H1 (cell line): Measurements from ENCODE around the gene DENND4A. TPM values are rescaled to one million over a fixed set of nuclear protein-coding genes. Genes with fewer than 3 reads are reported as not detected.

Experiments used
- CTCF ChIA-PET: fragments of 300-600 bp; sonication (Branson Sonifier 250); formaldehyde crosslinking; loops from one replicate; lab custom pipeline; 2021; ENCODE audit not compliant: partially characterized antibody; lab: Charles Lee
- POLR2A ChIA-PET: fragments of 300-600 bp; sonication (Branson Sonifier 250); formaldehyde crosslinking; loops from one replicate; lab custom pipeline; 2021; ENCODE audit warnings: inconsistent platforms; ENCODE audit not compliant: partially characterized antibody; lab: Charles Lee
- DNase-seq, 2 experiments: peaks; one replicate each; pipeline versions ENCODE4 v3.0.0 to v3.0.0-alpha.2; 2010 to 2022; ENCODE audit warnings: low spot score in 2 of 2, low read depth in 1 of 2, mixed read lengths in 1 of 2
- FAIRE-seq: peaks from 2 replicates; lab custom pipeline; 2011; peaks lifted over from hg19 to GRCh38; lab: Jason Lieb, UNC
- H2AFZ ChIP-seq: 2 replicates; pipeline ENCODE4 v1.8.1; 2012; ENCODE audit warnings: low read length, inconsistent platforms
- H2AK5ac ChIP-seq: 2 replicates; pipeline ENCODE4 v1.6.1; 2013; ENCODE audit warnings: low read depth, low read length
- H2BK120ac ChIP-seq: replicated peaks from 2 replicates; pipeline ENCODE3; 2013; ENCODE audit warnings: low read depth, low read length, inconsistent platforms
- H2BK12ac ChIP-seq: 2 replicates; pipeline ENCODE4 v1.6.1; 2013; ENCODE audit warnings: low read depth, low read length
- H2BK15ac ChIP-seq: 2 replicates; pipeline ENCODE4 v1.6.1; 2013; ENCODE audit warnings: low read length
- H2BK20ac ChIP-seq: 2 replicates; pipeline ENCODE4 v1.6.1; 2013; ENCODE audit warnings: low read length
- H2BK5ac ChIP-seq: 2 replicates; pipeline ENCODE4 v1.6.1; 2013; ENCODE audit warnings: low read depth, low read length
- H3K14ac ChIP-seq: 2 replicates; pipeline ENCODE4 v1.6.1; 2013; ENCODE audit warnings: inconsistent platforms; ENCODE audit not compliant: insufficient read length
- H3K18ac ChIP-seq: 2 replicates; pipeline ENCODE4 v1.6.1; 2013; ENCODE audit warnings: low read length; ENCODE audit errors: extremely low read depth
- H3K23ac ChIP-seq: 2 replicates; pipeline ENCODE4 v1.6.1; 2013; ENCODE audit warnings: inconsistent platforms; ENCODE audit not compliant: insufficient read length
- H3K23me2 ChIP-seq: 2 replicates; pipeline ENCODE4 v1.6.1; 2013; ENCODE audit warnings: low read depth, low read length
- H3K27ac ChIP-seq: 2 replicates; pipeline ENCODE4 v1.6.1; 2011; ENCODE audit warnings: low read depth, low read length, inconsistent platforms
- H3K27me3 ChIP-seq, 4 experiments: replicated peaks in 1 of 4; 1 replicate in 1 of 4; 2 replicates in 3 of 4; pipeline versions ENCODE4 v1.6.1 to v1.8.1; 2011 to 2013; ENCODE audit warnings: low read length in 3 of 4, mild to moderate bottlenecking in 3 of 4, inconsistent platforms in 2 of 4, mixed read lengths in 2 of 4, moderate library complexity in 1 of 4; ENCODE audit not compliant: control insufficient read depth in 3 of 4, insufficient read depth in 3 of 4; ENCODE audit errors: extremely low read depth in 1 of 4
- H3K36me3 ChIP-seq, 4 experiments: 2 replicates each; pipeline versions ENCODE4 v1.6.1 to v1.8.1; 2011 to 2013; ENCODE audit warnings: mild to moderate bottlenecking in 4 of 4, low read length in 3 of 4, moderate library complexity in 2 of 4, control low read depth in 1 of 4, inconsistent platforms in 1 of 4; ENCODE audit not compliant: insufficient read depth in 4 of 4, control insufficient read depth in 2 of 4
- H3K4ac ChIP-seq: replicated peaks from 2 replicates; pipeline ENCODE3; 2013; ENCODE audit warnings: low read length, low read depth, mixed read lengths, inconsistent platforms; ENCODE audit not compliant: insufficient read length
- H3K4me1 ChIP-seq, 4 experiments: replicated peaks in 1 of 4; 1 replicate in 1 of 4; 2 replicates in 3 of 4; pipeline versions ENCODE4 v1.6.1 to v1.8.1; 2011 to 2013; ENCODE audit warnings: low read length in 3 of 4, inconsistent platforms in 2 of 4, mixed read lengths in 1 of 4; ENCODE audit not compliant: insufficient read depth in 4 of 4, control insufficient read depth in 3 of 4
- H3K4me2 ChIP-seq, 2 experiments: 2 replicates each; pipeline versions ENCODE4 v1.6.1 to v1.8.1; 2011 to 2013; ENCODE audit warnings: low read depth in 2 of 2, low read length in 2 of 2, control low read depth in 1 of 2, inconsistent platforms in 1 of 2, mild to moderate bottlenecking in 1 of 2; ENCODE audit not compliant: insufficient read depth in 1 of 2
- H3K4me3 ChIP-seq, 4 experiments: fragments of 200-600, 300-600 bp in 1 of 4; sonication (generic), shearing (Covaris generic), sonication (Bioruptor Twin) in 1 of 4; 2 replicates each; pipeline versions ENCODE4 v1.5.1 to v1.8.1; 2011 to 2016; ENCODE audit warnings: low read length in 4 of 4, low read depth in 3 of 4, control low read depth in 2 of 4, inconsistent platforms in 2 of 4, mild to moderate bottlenecking in 2 of 4, mixed read lengths in 1 of 4, moderate library complexity in 1 of 4; ENCODE audit not compliant: insufficient read depth in 2 of 4; ENCODE audit errors: extremely low read depth in 1 of 4
- H3K56ac ChIP-seq: replicated peaks from 2 replicates; pipeline ENCODE3; 2013; ENCODE audit warnings: low read depth, mild to moderate bottlenecking, mixed read lengths, low read length, inconsistent platforms; ENCODE audit not compliant: insufficient read length
- H3K79me1 ChIP-seq: 2 replicates; pipeline ENCODE4 v1.6.1; 2013; ENCODE audit warnings: low read depth, low read length, control low read depth
- H3K79me2 ChIP-seq, 2 experiments: 2 replicates each; pipeline versions ENCODE4 v1.6.1 to v1.8.1; 2012 to 2013; ENCODE audit warnings: low read length in 2 of 2, mild to moderate bottlenecking in 2 of 2, inconsistent platforms in 1 of 2; ENCODE audit not compliant: insufficient read depth in 2 of 2, control insufficient read depth in 1 of 2
- H3K9ac ChIP-seq, 4 experiments: replicated peaks in 1 of 4; 1 replicate in 1 of 4; 2 replicates in 3 of 4; pipeline versions ENCODE4 v1.6.1 to v1.8.1; 2011 to 2013; ENCODE audit warnings: low read depth in 3 of 4, low read length in 3 of 4, control low read depth in 2 of 4, mild to moderate bottlenecking in 2 of 4, moderate library complexity in 2 of 4, inconsistent platforms in 1 of 4; ENCODE audit errors: extremely low read depth in 1 of 4
- H3K9me3 ChIP-seq, 2 experiments: 2 replicates each; pipeline versions ENCODE4 v1.6.1 to v1.8.1; 2012 to 2013; ENCODE audit warnings: mild to moderate bottlenecking in 2 of 2, moderate library complexity in 2 of 2, control low read depth in 1 of 2, inconsistent platforms in 1 of 2, low read depth in 1 of 2, low read length in 1 of 2, mixed read lengths in 1 of 2; ENCODE audit not compliant: insufficient read depth in 2 of 2
- H4K20me1 ChIP-seq, 2 experiments: replicated peaks in 1 of 2; 2 replicates each; pipeline versions ENCODE3 to v1.8.1; 2011 to 2013; ENCODE audit warnings: inconsistent platforms in 2 of 2, low read length in 2 of 2, mild to moderate bottlenecking in 1 of 2; ENCODE audit not compliant: insufficient read depth in 2 of 2, control insufficient read depth in 1 of 2
- H4K5ac ChIP-seq: 2 replicates; pipeline ENCODE4 v1.6.1; 2013; ENCODE audit warnings: low read length, low read depth, mixed read lengths, inconsistent platforms; ENCODE audit not compliant: insufficient read length
- H4K8ac ChIP-seq: 2 replicates; pipeline ENCODE4 v1.8.0; 2013; ENCODE audit warnings: mild to moderate bottlenecking, moderate library complexity, low read length, inconsistent platforms; ENCODE audit not compliant: insufficient read depth; ENCODE audit errors: extremely low read depth
- H4K91ac ChIP-seq: replicated peaks from 2 replicates; pipeline ENCODE3; 2013; ENCODE audit warnings: low read length, mixed read lengths, inconsistent platforms; ENCODE audit not compliant: insufficient read length
- MAFK ChIP-seq: IDR thresholded peaks from 2 replicates; pipeline ENCODE4 v1.6.1; 2012; ENCODE audit warnings: low read depth, mild to moderate bottlenecking, improper control_type of control experiment, low read length
- NANOG ChIP-seq: IDR thresholded peaks from 2 replicates; pipeline ENCODE4 v1.6.1; 2011; ENCODE audit warnings: low read length, low read depth, mild to moderate bottlenecking, inconsistent platforms; ENCODE audit not compliant: insufficient read depth, poor library complexity, severe bottlenecking
- WGBS, 2 experiments: shearing (Covaris generic) in 1 of 2; methylation state at CpG; one replicate each; pipeline versions ENCODE4 v1.1.6 to v1.1.7; 2013 to 2015; ENCODE audit warnings: low lambda C conversion rate in 2 of 2, mixed read lengths in 2 of 2, inconsistent platforms in 1 of 2, low coverage in 1 of 2, missing lambda C conversion rate in 1 of 2; ENCODE audit not compliant: insufficient replicate concordance in 2 of 2, insufficient coverage in 1 of 2, insufficient read length in 1 of 2; ENCODE audit errors: extremely low coverage in 1 of 2, missing lambda C conversion rate in 1 of 2; 5-methylcytosine and 5-hydroxymethylcytosine counted together
- polyA plus RNA-seq, 7 experiments: library from polyadenylated mRNA; depleted of rRNA in 3 of 7; stranded (reverse) in 5 of 7; unstranded in 2 of 7; fragments of >200 nt in 5 of 7; fragments of 200-250 nt in 2 of 7; gene quantifications; 1 replicate in 5 of 7; 2 replicates in 1 of 7; 4 replicates in 1 of 7; pipeline versions ENCODE4 v1.2.1 to v1.2.3, GENCODE V29; 2011 to 2013; ENCODE audit warnings: missing spikeins in 2 of 7, mixed read lengths in 2 of 7
- total RNA-seq: library from RNA; stranded (reverse); fragmentation: NEBNext Ultra II Directional; extraction: Animal tissue kit (Norgen Biotek cat#: 25700); gene quantifications from 2 replicates; pipeline ENCODE4 v1.2.1, GENCODE V29; 2021

The DENND4A gene
- total and polyA plus RNA-seq, 2 of the 8 experiments (the other 6 are each of a cell fraction or from before 2014, with no cell fraction given) = 1.3 to 4.7 TPM

DNA sequence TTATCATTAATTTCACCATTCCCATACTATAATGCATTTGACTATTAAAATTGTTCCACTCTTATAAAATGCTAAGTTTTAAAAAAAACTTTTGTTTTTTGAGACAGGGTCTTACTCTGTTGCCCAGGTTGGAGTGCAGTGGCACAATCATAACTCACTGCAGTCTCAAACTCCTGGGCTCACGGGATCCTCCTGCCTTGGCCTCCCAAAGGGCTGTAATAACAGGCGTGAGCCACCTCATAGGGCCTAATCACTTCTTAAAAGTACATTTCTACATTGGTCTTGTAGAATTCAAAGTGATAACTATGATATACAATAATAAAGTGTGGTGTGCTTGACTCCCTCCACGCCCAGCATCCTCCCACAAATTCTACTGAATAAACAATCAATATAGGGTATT, 3.0 kb downstream of the DENND4A start:
- Histone ChIP-seq H3K18ac (no peak overlapping the region), H2BK120ac (no peak overlapping the region), H3K36me3 (no peaks in the 10 kb centered on the region), H2AK5ac (no peak overlapping the region), H3K14ac (no peak overlapping the region), H4K20me1 (no peaks in the 10 kb centered on the region), H3K27ac (no peak overlapping the region), H3K56ac (no peak overlapping the region), H3K4me2 (no peak overlapping the region), H3K23me2 (peaks cover 2% of the 10 kb centered on the region), H3K79me1 (no peaks in the 10 kb centered on the region), H3K9ac (no peak overlapping the region), H3K23ac (no peak overlapping the region), H3K4me1 (no peaks in the 10 kb centered on the region; a peak in 2 of 7 replicates), H3K4ac (no peak overlapping the region), H2BK20ac (no peak overlapping the region), H2BK15ac (no peak overlapping the region), H3K27me3 (no peaks in the 10 kb centered on the region), H3K4me3 (no peak overlapping the region), H3K9me3 (no peaks in the 10 kb centered on the region), H3K79me2 (no peaks in the 10 kb centered on the region), H4K5ac (no peak overlapping the region), H4K8ac (no peak overlapping the region), H2AFZ (no peak overlapping the region), H2BK5ac (no peak overlapping the region), H4K91ac (no peak overlapping the region), H2BK12ac (no peak overlapping the region)
- FAIRE-seq (no peak), DNase-seq (no peak)
- 85% methylated on average over 3 of the region's 3 CpGs; no CpG with 5 or more reads in 1 of the 2 experiments for WGBS, 2 experiments
- CTCF ChIA-PET = interaction anchor here (0.6 kb wide), 1 partner anchor 69 kb away, joined by 3 read pairs; no protein-coding TSS in a partner anchor
- POLR2A ChIA-PET = no interaction called here
- TF ChIP-seq MAFK (no peak), NANOG (no peak)
